H1 (cell line): ENCODE measurements around the gene AGRN. TPM values are rescaled to one million over a fixed set of nuclear protein-coding genes. Genes with fewer than 3 reads are reported as not detected.
A peak's percentile ranks its signal among the peaks of the same experiment; 100 is the strongest.

Source experiments
- EP300 ChIP-seq, 2 experiments: IDR thresholded peaks; 1 replicate in 1 of 2; 2 replicates in 1 of 2; pipeline ENCODE4 v1.6.1; 2011 to 2012; ENCODE audit warnings: low read depth in 2 of 2, low read length in 2 of 2, mild to moderate bottlenecking in 2 of 2, borderline replicate concordance in 1 of 2, inconsistent platforms in 1 of 2, moderate library complexity in 1 of 2
- RFX5 ChIP-seq: IDR thresholded peaks from 2 replicates; pipeline ENCODE4 v1.6.1; 2011; ENCODE audit warnings: low read depth, low read length, improper control_type of control experiment, borderline replicate concordance
- SIN3A ChIP-seq, 2 experiments: IDR thresholded peaks in 1 of 2; conservative IDR thresholded peaks in 1 of 2; 2 replicates each; pipeline ENCODE4 v1.6.1; 2011 to 2012; ENCODE audit warnings: low read length in 2 of 2, improper control_type of control experiment in 1 of 2, low read depth in 1 of 2, mild to moderate bottlenecking in 1 of 2
- SIRT6 ChIP-seq: IDR thresholded peaks from one replicate; pipeline ENCODE4 v1.7.1; 2012; ENCODE audit warnings: low read length, inconsistent platforms
- SIX5 ChIP-seq: IDR thresholded peaks from 2 replicates; pipeline ENCODE4 v1.6.1; 2011; ENCODE audit warnings: mild to moderate bottlenecking, low read depth, low read length
- SP4 ChIP-seq: IDR thresholded peaks from 2 replicates; pipeline ENCODE4 v1.6.1; 2012; ENCODE audit warnings: low read length, inconsistent platforms
- YY1 ChIP-seq: IDR thresholded peaks from 2 replicates; pipeline ENCODE4 v1.6.1; 2011; ENCODE audit warnings: low read depth, mild to moderate bottlenecking, low read length
- polyA plus RNA-seq, 7 experiments: library from polyadenylated mRNA; depleted of rRNA in 3 of 7; stranded (reverse) in 5 of 7; unstranded in 2 of 7; fragments of >200 nt in 5 of 7; fragments of 200-250 nt in 2 of 7; gene quantifications; 1 replicate in 5 of 7; 2 replicates in 1 of 7; 4 replicates in 1 of 7; pipeline versions ENCODE4 v1.2.1 to v1.2.3, GENCODE V29; 2011 to 2013; ENCODE audit warnings: missing spikeins in 2 of 7, mixed read lengths in 2 of 7
- total RNA-seq: library from RNA; stranded (reverse); fragmentation: NEBNext Ultra II Directional; extraction: Animal tissue kit (Norgen Biotek cat#: 25700); gene quantifications from 2 replicates; pipeline ENCODE4 v1.2.1, GENCODE V29; 2021

Gene AGRN
- total and polyA plus RNA-seq, 2 of the 8 experiments (the other 6 are each of a cell fraction or from before 2014, with no cell fraction given): 52.3 to 155 TPM

DNA sequence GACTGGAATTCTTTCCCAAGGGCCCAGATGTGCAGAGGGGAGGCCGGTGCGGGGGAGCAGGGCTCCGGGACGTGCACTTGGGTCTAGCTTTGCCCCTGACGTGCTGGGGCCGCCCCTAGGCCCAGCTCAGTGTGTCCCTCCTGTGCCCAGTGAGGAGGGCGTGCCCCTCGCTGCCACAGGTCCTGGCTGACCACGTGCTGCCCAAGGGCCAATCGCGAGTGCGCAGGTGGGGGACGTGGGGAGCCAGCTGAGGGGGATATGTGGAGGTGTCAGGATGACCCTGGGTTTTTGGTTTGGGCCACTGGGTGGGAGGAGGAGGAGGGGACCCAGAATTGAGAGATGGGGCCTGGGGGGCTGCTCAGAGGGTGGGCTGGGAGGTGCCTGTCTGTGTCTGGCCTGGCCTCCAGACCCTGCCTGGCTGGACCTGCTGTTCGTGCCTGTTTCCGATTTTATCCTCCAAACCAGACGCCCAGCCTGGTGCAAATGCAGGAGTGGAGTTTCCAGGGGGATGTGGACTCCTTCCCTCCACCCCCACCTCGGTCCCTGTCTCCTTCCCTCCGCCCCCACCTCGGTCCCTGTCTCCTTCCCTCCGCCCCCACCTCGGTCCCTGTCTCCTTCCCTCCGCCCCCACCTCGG lies 60.3 kb downstream of the AGRN start (continued):
- TF ChIP-seq SP4 (no peak), SIN3A (conservative IDR thresholded peaks at IDR 0.05 in 1 of 2, IDR thresholded peaks at IDR 0.05 in 1 of 2; ENCODE audit: low read depth in 1 of 2, low read length in 2 of 2) (peak in 1 of 2 experiments; percentile 44; a peak in 1 of 4 replicates), YY1 (no peak), RFX5 (no peak), SIX5 (no peak), SIRT6 (no peak), EP300 (IDR thresholded peaks at IDR 0.05; ENCODE audit: borderline replicate concordance in 1 of 2, low read depth in 2 of 2, low read length in 2 of 2) (no peak)
